NB4 (cell line): ENCODE measurements around the gene TMEM178B.

ENCODE experiments used
- CTCF ChIP-seq: IDR thresholded peaks from one replicate; pipeline ENCODE4 v1.5.1; 2012; ENCODE audit warnings: low read depth, low read length
- POLR2A ChIP-seq: IDR thresholded peaks from 2 replicates; pipeline ENCODE4 v1.6.1; 2011; ENCODE audit warnings: mild to moderate bottlenecking; ENCODE audit not compliant: insufficient read length; ENCODE audit errors: extremely low read depth

- TF ChIP-seq CTCF = no peak
- no peak for TF ChIP-seq POLR2A
Measured at GRCh38 chr7:141528399-141528798, 454.5 kb downstream of the TMEM178B start.
